ENCODE data around the gene CTDSPL.

GRCh38 chr3:38011111-38011510, 149.4 kb downstream of the CTDSPL start:
- TF ChIP-seq CTCF (IDR thresholded peaks at IDR 0.05) (no peak), POLR2A (IDR thresholded peaks at IDR 0.05) (no peak)
